WTC11 (cell line): Measurements from ENCODE around the gene FOXA3. TPM values are rescaled to one million over a fixed set of nuclear protein-coding genes. Genes with fewer than 3 reads are reported as not detected.

Experiments used
- ATAC-seq: fragments of 200-7000 bp; cut with Tn5 transposase; 2 replicates; pipeline ENCODE4 v1.10.0; 2021; ENCODE audit warnings: mild to moderate bottlenecking, moderate library complexity
- CTCF ChIA-PET: fragments of 300-600 bp; sonication (Branson Sonifier 250); formaldehyde crosslinking; loops from one replicate; lab custom pipeline; 2021; ENCODE audit warnings: antibody characterized with exemption; lab: Charles Lee
- POLR2A ChIA-PET: fragments of 350-600 bp; sonication (Branson Sonifier 250); formaldehyde crosslinking; loops from one replicate; lab custom pipeline; 2021; ENCODE audit warnings: antibody characterized with exemption; lab: Charles Lee
- DNase-seq: peaks from one replicate; pipeline ENCODE4 v3.0.0; 2021; ENCODE audit warnings: low spot score
- H3K27ac Mint-ChIP-seq: 2 replicates; pipeline ENCODE4 v1.8.0; 2021; ENCODE audit warnings: mixed read lengths
- H3K27me3 Mint-ChIP-seq: 2 replicates; pipeline ENCODE4 v1.8.0; 2021; ENCODE audit warnings: low read depth, mild to moderate bottlenecking, moderate library complexity, mixed read lengths
- H3K36me3 Mint-ChIP-seq: 2 replicates; pipeline ENCODE4 v1.8.0; 2021; ENCODE audit warnings: mixed read lengths
- H3K4me1 Mint-ChIP-seq: 2 replicates; pipeline ENCODE4 v1.8.0; 2022; ENCODE audit warnings: mixed read lengths
- H3K4me3 Mint-ChIP-seq: 2 replicates; pipeline ENCODE4 v1.8.0; 2021; ENCODE audit warnings: mild to moderate bottlenecking, moderate library complexity, mixed read lengths
- H3K9me3 Mint-ChIP-seq: 2 replicates; pipeline ENCODE4 v1.8.0; 2021; ENCODE audit warnings: mixed read lengths
- EMX1 ChIP-seq: fragments of 250-450 bp; sonication (Bioruptor Pico); IDR thresholded peaks from 2 replicates; pipeline ENCODE4 v1.8.0; 2021; ENCODE audit warnings: mild to moderate bottlenecking
- ETV6 ChIP-seq: sonication (generic); formaldehyde crosslinking; IDR thresholded peaks from 2 replicates; pipeline ENCODE4 v1.8.1; 2022; ENCODE audit warnings: mild to moderate bottlenecking, missing genetic modification reagents
- KAT7 ChIP-seq: sonication (generic); formaldehyde crosslinking; IDR thresholded peaks from 2 replicates; pipeline ENCODE4 v1.8.1; 2023; ENCODE audit warnings: missing genetic modification reagents, mild to moderate bottlenecking, borderline replicate concordance
- NFYB ChIP-seq: sonication (generic); formaldehyde crosslinking; conservative IDR thresholded peaks from 2 replicates; pipeline ENCODE4 v1.8.0; 2022; ENCODE audit warnings: low read depth, missing genetic modification reagents
- RORB ChIP-seq: fragments of 250-450 bp; sonication (Bioruptor Pico); IDR thresholded peaks from 2 replicates; pipeline ENCODE4 v1.9.0; 2021; ENCODE audit warnings: mild to moderate bottlenecking
- TCF7 ChIP-seq: sonication (generic); formaldehyde crosslinking; IDR thresholded peaks from 2 replicates; pipeline ENCODE4 v1.8.0; 2022; ENCODE audit warnings: mild to moderate bottlenecking, low read depth, missing genetic modification reagents, moderate library complexity
- ZBTB21 ChIP-seq: sonication (generic); formaldehyde crosslinking; IDR thresholded peaks from 2 replicates; pipeline ENCODE4 v1.8.1; 2023; ENCODE audit warnings: mild to moderate bottlenecking, missing genetic modification reagents, borderline replicate concordance
- ZNF138 ChIP-seq: sonication (generic); formaldehyde crosslinking; conservative IDR thresholded peaks from 2 replicates; pipeline ENCODE4 v1.8.1; 2022; ENCODE audit warnings: mild to moderate bottlenecking, moderate library complexity, missing genetic modification reagents
- ZNF263 ChIP-seq: sonication (generic); formaldehyde crosslinking; IDR thresholded peaks from 2 replicates; pipeline ENCODE4 v1.8.1; 2022; ENCODE audit warnings: low read depth, mild to moderate bottlenecking, moderate library complexity, missing genetic modification reagents
- total RNA-seq: library from RNA; stranded (reverse); gene quantifications from 3 replicates; pipeline ENCODE4 v1.2.3, GENCODE V29; 2021
- TF ChIP-seq, protein P1 (sequence below): fragments of 250-450 bp; sonication (Bioruptor Pico); IDR thresholded peaks from 2 replicates; pipeline ENCODE4 v1.8.0; 2021; ENCODE audit warnings: mild to moderate bottlenecking
- TF ChIP-seq, protein P2 (sequence below): sonication (generic); formaldehyde crosslinking; IDR thresholded peaks from 2 replicates; pipeline ENCODE4 v1.8.1; 2022; ENCODE audit warnings: mild to moderate bottlenecking, moderate library complexity, missing genetic modification reagents
- TF ChIP-seq, protein P3 (sequence below): fragments of 250-450 bp; sonication (Bioruptor Pico); IDR thresholded peaks from 2 replicates; pipeline ENCODE4 v1.9.0; 2021; ENCODE audit warnings: mild to moderate bottlenecking
- TF ChIP-seq, protein P4 (sequence below): fragments of 250-450 bp; sonication (Bioruptor Pico); conservative IDR thresholded peaks from 2 replicates; pipeline ENCODE4 v1.9.0; 2021; ENCODE audit warnings: mild to moderate bottlenecking
- TF ChIP-seq, protein P5 (sequence below): fragments of 250-450 bp; sonication (Bioruptor Pico); IDR thresholded peaks from 2 replicates; pipeline ENCODE4 v2.1.2; 2022; ENCODE audit warnings: mild to moderate bottlenecking, moderate library complexity
- TF ChIP-seq, protein P6 (sequence below): fragments of 250-450 bp; sonication (Bioruptor Pico); IDR thresholded peaks from 2 replicates; pipeline ENCODE4 v1.9.0; 2021; ENCODE audit warnings: moderate library complexity, mild to moderate bottlenecking, inconsistent platforms, borderline replicate concordance
- TF ChIP-seq, protein P7 (sequence below): sonication (generic); formaldehyde crosslinking; IDR thresholded peaks from 2 replicates; pipeline ENCODE4 v1.8.1; 2023; ENCODE audit warnings: mild to moderate bottlenecking, missing genetic modification reagents, moderate library complexity

The FOXA3 gene
- total RNA-seq, 1 experiment from 2014 or later: 20.7 TPM

DNA sequence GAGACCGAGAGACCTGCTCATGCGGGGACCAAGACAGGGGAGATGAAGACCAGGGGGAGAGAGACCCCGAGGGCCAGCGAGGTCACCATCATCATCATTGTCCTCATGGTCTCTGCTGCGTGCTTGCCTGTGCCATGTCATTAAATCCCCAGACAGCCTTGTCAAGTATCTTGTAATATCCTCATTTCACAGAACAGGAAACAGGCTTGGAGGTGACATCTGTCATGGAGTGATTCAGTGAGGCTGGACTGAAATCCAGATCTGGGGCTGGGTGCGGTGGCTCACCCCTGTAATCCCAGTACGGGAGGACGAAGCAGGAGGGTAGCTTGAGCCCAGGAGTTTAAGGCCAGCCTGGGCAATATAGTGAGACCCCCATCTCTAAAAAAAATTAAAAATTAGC lies 56.3 kb downstream of the FOXA3 start:
- no peak overlapping the region for H3K4me3 Mint-ChIP-seq
- peaks cover under 1% of the 10 kb centered on the region; the same call in 1 of the 2 replicates for H3K27me3 Mint-ChIP-seq
- H3K36me3 Mint-ChIP-seq: no peaks in the 10 kb centered on the region
- CTCF ChIA-PET: interaction anchor here (0.9 to 1.8 kb wide), 4 partner anchors 18 to 784 kb away, joined by 3 to 11 read pairs (median 4); partner anchors contain the start of gene MYPOP
- H3K27ac Mint-ChIP-seq: no peak overlapping the region
- TF ChIP-seq ZNF263 (CRISPR knock-in tag) (no peak), EMX1 (CRISPR knock-in tag) (no peak), RORB (no peak), NFYB (no peak), ZBTB21 (CRISPR knock-in tag) (no peak), ZNF138 (no peak), ETV6 (CRISPR knock-in tag) (no peak), TCF7 (CRISPR knock-in tag) (no peak), KAT7 (CRISPR knock-in tag) (no peak)
- TF ChIP-seq, protein P1, sequence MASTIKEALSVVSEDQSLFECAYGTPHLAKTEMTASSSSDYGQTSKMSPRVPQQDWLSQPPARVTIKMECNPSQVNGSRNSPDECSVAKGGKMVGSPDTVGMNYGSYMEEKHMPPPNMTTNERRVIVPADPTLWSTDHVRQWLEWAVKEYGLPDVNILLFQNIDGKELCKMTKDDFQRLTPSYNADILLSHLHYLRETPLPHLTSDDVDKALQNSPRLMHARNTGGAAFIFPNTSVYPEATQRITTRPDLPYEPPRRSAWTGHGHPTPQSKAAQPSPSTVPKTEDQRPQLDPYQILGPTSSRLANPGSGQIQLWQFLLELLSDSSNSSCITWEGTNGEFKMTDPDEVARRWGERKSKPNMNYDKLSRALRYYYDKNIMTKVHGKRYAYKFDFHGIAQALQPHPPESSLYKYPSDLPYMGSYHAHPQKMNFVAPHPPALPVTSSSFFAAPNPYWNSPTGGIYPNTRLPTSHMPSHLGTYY (CRISPR knock-in tag): no peak
- TF ChIP-seq, protein P2, sequence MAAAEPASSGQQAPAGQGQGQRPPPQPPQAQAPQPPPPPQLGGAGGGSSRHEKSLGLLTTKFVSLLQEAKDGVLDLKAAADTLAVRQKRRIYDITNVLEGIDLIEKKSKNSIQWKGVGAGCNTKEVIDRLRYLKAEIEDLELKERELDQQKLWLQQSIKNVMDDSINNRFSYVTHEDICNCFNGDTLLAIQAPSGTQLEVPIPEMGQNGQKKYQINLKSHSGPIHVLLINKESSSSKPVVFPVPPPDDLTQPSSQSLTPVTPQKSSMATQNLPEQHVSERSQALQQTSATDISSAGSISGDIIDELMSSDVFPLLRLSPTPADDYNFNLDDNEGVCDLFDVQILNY: no peak
- TF ChIP-seq, protein P3, sequence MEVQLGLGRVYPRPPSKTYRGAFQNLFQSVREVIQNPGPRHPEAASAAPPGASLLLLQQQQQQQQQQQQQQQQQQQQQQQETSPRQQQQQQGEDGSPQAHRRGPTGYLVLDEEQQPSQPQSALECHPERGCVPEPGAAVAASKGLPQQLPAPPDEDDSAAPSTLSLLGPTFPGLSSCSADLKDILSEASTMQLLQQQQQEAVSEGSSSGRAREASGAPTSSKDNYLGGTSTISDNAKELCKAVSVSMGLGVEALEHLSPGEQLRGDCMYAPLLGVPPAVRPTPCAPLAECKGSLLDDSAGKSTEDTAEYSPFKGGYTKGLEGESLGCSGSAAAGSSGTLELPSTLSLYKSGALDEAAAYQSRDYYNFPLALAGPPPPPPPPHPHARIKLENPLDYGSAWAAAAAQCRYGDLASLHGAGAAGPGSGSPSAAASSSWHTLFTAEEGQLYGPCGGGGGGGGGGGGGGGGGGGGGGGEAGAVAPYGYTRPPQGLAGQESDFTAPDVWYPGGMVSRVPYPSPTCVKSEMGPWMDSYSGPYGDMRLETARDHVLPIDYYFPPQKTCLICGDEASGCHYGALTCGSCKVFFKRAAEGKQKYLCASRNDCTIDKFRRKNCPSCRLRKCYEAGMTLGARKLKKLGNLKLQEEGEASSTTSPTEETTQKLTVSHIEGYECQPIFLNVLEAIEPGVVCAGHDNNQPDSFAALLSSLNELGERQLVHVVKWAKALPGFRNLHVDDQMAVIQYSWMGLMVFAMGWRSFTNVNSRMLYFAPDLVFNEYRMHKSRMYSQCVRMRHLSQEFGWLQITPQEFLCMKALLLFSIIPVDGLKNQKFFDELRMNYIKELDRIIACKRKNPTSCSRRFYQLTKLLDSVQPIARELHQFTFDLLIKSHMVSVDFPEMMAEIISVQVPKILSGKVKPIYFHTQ: no peak
- TF ChIP-seq, protein P4, sequence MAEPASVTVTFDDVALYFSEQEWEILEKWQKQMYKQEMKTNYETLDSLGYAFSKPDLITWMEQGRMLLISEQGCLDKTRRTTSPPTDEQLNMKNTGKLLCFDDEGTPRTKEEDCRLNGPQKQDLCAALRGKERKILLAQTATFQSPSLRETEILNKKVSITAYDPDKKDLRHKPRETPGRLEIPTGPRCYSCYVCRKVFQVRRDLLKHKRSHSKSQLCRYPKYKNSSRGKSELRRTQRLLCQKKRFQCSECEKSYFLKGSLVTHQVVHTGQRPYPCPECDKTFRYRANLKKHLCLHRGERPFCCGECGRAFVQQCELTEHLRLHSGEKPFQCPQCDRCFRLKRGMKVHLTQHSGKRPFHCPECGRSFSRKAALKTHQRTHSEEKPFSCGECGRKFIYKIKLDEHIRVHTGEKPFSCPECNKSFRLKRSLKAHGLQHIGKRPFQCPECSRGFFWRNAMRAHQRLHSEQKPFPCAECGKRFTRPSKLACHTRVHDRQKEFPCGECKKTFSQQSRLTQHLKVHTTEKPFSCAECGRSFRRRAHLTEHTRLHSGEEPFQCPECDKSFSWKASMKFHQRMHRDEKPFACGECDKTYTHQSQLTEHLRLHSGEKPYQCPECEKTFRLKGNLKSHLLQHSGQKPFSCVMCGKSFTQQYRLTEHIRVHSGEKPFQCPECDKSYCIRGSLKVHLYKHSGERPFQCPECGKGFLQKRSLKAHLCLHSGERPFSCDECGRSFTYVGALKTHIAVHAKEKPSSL (CRISPR knock-in tag): no peak
- TF ChIP-seq, protein P5, sequence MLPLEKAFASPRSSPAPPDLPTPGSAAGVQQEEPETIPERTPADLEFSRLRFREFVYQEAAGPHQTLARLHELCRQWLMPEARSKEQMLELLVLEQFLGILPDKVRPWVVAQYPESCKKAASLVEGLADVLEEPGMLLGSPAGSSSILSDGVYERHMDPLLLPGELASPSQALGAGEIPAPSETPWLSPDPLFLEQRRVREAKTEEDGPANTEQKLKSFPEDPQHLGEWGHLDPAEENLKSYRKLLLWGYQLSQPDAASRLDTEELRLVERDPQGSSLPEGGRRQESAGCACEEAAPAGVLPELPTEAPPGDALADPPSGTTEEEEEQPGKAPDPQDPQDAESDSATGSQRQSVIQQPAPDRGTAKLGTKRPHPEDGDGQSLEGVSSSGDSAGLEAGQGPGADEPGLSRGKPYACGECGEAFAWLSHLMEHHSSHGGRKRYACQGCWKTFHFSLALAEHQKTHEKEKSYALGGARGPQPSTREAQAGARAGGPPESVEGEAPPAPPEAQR (CRISPR knock-in tag): no peak
- TF ChIP-seq, protein P6, sequence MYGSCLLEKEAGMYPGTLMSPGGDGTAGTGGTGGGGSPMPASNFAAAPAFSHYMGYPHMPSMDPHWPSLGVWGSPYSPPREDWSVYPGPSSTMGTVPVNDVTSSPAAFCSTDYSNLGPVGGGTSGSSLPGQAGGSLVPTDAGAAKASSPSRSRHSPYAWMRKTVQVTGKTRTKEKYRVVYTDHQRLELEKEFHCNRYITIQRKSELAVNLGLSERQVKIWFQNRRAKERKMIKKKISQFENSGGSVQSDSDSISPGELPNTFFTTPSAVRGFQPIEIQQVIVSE (CRISPR knock-in tag): no peak
- TF ChIP-seq, protein P7, sequence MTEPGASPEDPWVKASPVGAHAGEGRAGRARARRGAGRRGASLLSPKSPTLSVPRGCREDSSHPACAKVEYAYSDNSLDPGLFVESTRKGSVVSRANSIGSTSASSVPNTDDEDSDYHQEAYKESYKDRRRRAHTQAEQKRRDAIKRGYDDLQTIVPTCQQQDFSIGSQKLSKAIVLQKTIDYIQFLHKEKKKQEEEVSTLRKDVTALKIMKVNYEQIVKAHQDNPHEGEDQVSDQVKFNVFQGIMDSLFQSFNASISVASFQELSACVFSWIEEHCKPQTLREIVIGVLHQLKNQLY (CRISPR knock-in tag): no peak
- ATAC-seq (no peak), DNase-seq (no peak)
- POLR2A ChIA-PET: no interaction called here
- H3K4me1 Mint-ChIP-seq: no peaks in the 10 kb centered on the region; the same call in 1 of the 2 replicates
- H3K9me3 Mint-ChIP-seq: no peaks in the 10 kb centered on the region
